H1 (cell line): ENCODE results near the gene VPS72. TPM values are rescaled to one million over a fixed set of nuclear protein-coding genes. Genes with fewer than 3 reads are reported as not detected.

Experiments used
- CTCF ChIA-PET: fragments of 300-600 bp; sonication (Branson Sonifier 250); formaldehyde crosslinking; loops from one replicate; lab custom pipeline; 2021; ENCODE audit not compliant: partially characterized antibody; lab: Charles Lee
- POLR2A ChIA-PET: fragments of 300-600 bp; sonication (Branson Sonifier 250); formaldehyde crosslinking; loops from one replicate; lab custom pipeline; 2021; ENCODE audit warnings: inconsistent platforms; ENCODE audit not compliant: partially characterized antibody; lab: Charles Lee
- DNase-seq, 2 experiments: peaks; one replicate each; pipeline versions ENCODE4 v3.0.0 to v3.0.0-alpha.2; 2010 to 2022; ENCODE audit warnings: low spot score in 2 of 2, low read depth in 1 of 2, mixed read lengths in 1 of 2
- FAIRE-seq: peaks from 2 replicates; lab custom pipeline; 2011; peaks lifted over from hg19 to GRCh38; lab: Jason Lieb, UNC
- H2AFZ ChIP-seq: 2 replicates; pipeline ENCODE4 v1.8.1; 2012; ENCODE audit warnings: low read length, inconsistent platforms
- H2AK5ac ChIP-seq: 2 replicates; pipeline ENCODE4 v1.6.1; 2013; ENCODE audit warnings: low read depth, low read length
- H2BK120ac ChIP-seq: replicated peaks from 2 replicates; pipeline ENCODE3; 2013; ENCODE audit warnings: low read depth, low read length, inconsistent platforms
- H2BK12ac ChIP-seq: 2 replicates; pipeline ENCODE4 v1.6.1; 2013; ENCODE audit warnings: low read depth, low read length
- H2BK15ac ChIP-seq: 2 replicates; pipeline ENCODE4 v1.6.1; 2013; ENCODE audit warnings: low read length
- H2BK20ac ChIP-seq: 2 replicates; pipeline ENCODE4 v1.6.1; 2013; ENCODE audit warnings: low read length
- H2BK5ac ChIP-seq: 2 replicates; pipeline ENCODE4 v1.6.1; 2013; ENCODE audit warnings: low read depth, low read length
- H3K14ac ChIP-seq: 2 replicates; pipeline ENCODE4 v1.6.1; 2013; ENCODE audit warnings: inconsistent platforms; ENCODE audit not compliant: insufficient read length
- H3K18ac ChIP-seq: 2 replicates; pipeline ENCODE4 v1.6.1; 2013; ENCODE audit warnings: low read length; ENCODE audit errors: extremely low read depth
- H3K23ac ChIP-seq: 2 replicates; pipeline ENCODE4 v1.6.1; 2013; ENCODE audit warnings: inconsistent platforms; ENCODE audit not compliant: insufficient read length
- H3K23me2 ChIP-seq: 2 replicates; pipeline ENCODE4 v1.6.1; 2013; ENCODE audit warnings: low read depth, low read length
- H3K27ac ChIP-seq: 2 replicates; pipeline ENCODE4 v1.6.1; 2011; ENCODE audit warnings: low read depth, low read length, inconsistent platforms
- H3K27me3 ChIP-seq, 4 experiments: replicated peaks in 1 of 4; 1 replicate in 1 of 4; 2 replicates in 3 of 4; pipeline versions ENCODE4 v1.6.1 to v1.8.1; 2011 to 2013; ENCODE audit warnings: low read length in 3 of 4, mild to moderate bottlenecking in 3 of 4, inconsistent platforms in 2 of 4, mixed read lengths in 2 of 4, moderate library complexity in 1 of 4; ENCODE audit not compliant: control insufficient read depth in 3 of 4, insufficient read depth in 3 of 4; ENCODE audit errors: extremely low read depth in 1 of 4
- H3K36me3 ChIP-seq, 4 experiments: 2 replicates each; pipeline versions ENCODE4 v1.6.1 to v1.8.1; 2011 to 2013; ENCODE audit warnings: mild to moderate bottlenecking in 4 of 4, low read length in 3 of 4, moderate library complexity in 2 of 4, control low read depth in 1 of 4, inconsistent platforms in 1 of 4; ENCODE audit not compliant: insufficient read depth in 4 of 4, control insufficient read depth in 2 of 4
- H3K4ac ChIP-seq: replicated peaks from 2 replicates; pipeline ENCODE3; 2013; ENCODE audit warnings: low read length, low read depth, mixed read lengths, inconsistent platforms; ENCODE audit not compliant: insufficient read length
- H3K4me1 ChIP-seq, 4 experiments: replicated peaks in 1 of 4; 1 replicate in 1 of 4; 2 replicates in 3 of 4; pipeline versions ENCODE4 v1.6.1 to v1.8.1; 2011 to 2013; ENCODE audit warnings: low read length in 3 of 4, inconsistent platforms in 2 of 4, mixed read lengths in 1 of 4; ENCODE audit not compliant: insufficient read depth in 4 of 4, control insufficient read depth in 3 of 4
- H3K4me2 ChIP-seq, 2 experiments: 2 replicates each; pipeline versions ENCODE4 v1.6.1 to v1.8.1; 2011 to 2013; ENCODE audit warnings: low read depth in 2 of 2, low read length in 2 of 2, control low read depth in 1 of 2, inconsistent platforms in 1 of 2, mild to moderate bottlenecking in 1 of 2; ENCODE audit not compliant: insufficient read depth in 1 of 2
- H3K4me3 ChIP-seq, 4 experiments: fragments of 200-600, 300-600 bp in 1 of 4; sonication (generic), shearing (Covaris generic), sonication (Bioruptor Twin) in 1 of 4; 2 replicates each; pipeline versions ENCODE4 v1.5.1 to v1.8.1; 2011 to 2016; ENCODE audit warnings: low read length in 4 of 4, low read depth in 3 of 4, control low read depth in 2 of 4, inconsistent platforms in 2 of 4, mild to moderate bottlenecking in 2 of 4, mixed read lengths in 1 of 4, moderate library complexity in 1 of 4; ENCODE audit not compliant: insufficient read depth in 2 of 4; ENCODE audit errors: extremely low read depth in 1 of 4
- H3K56ac ChIP-seq: replicated peaks from 2 replicates; pipeline ENCODE3; 2013; ENCODE audit warnings: low read depth, mild to moderate bottlenecking, mixed read lengths, low read length, inconsistent platforms; ENCODE audit not compliant: insufficient read length
- H3K79me1 ChIP-seq: 2 replicates; pipeline ENCODE4 v1.6.1; 2013; ENCODE audit warnings: low read depth, low read length, control low read depth
- H3K79me2 ChIP-seq, 2 experiments: 2 replicates each; pipeline versions ENCODE4 v1.6.1 to v1.8.1; 2012 to 2013; ENCODE audit warnings: low read length in 2 of 2, mild to moderate bottlenecking in 2 of 2, inconsistent platforms in 1 of 2; ENCODE audit not compliant: insufficient read depth in 2 of 2, control insufficient read depth in 1 of 2
- H3K9ac ChIP-seq, 4 experiments: replicated peaks in 1 of 4; 1 replicate in 1 of 4; 2 replicates in 3 of 4; pipeline versions ENCODE4 v1.6.1 to v1.8.1; 2011 to 2013; ENCODE audit warnings: low read depth in 3 of 4, low read length in 3 of 4, control low read depth in 2 of 4, mild to moderate bottlenecking in 2 of 4, moderate library complexity in 2 of 4, inconsistent platforms in 1 of 4; ENCODE audit errors: extremely low read depth in 1 of 4
- H3K9me3 ChIP-seq, 2 experiments: 2 replicates each; pipeline versions ENCODE4 v1.6.1 to v1.8.1; 2012 to 2013; ENCODE audit warnings: mild to moderate bottlenecking in 2 of 2, moderate library complexity in 2 of 2, control low read depth in 1 of 2, inconsistent platforms in 1 of 2, low read depth in 1 of 2, low read length in 1 of 2, mixed read lengths in 1 of 2; ENCODE audit not compliant: insufficient read depth in 2 of 2
- H4K20me1 ChIP-seq, 2 experiments: replicated peaks in 1 of 2; 2 replicates each; pipeline versions ENCODE3 to v1.8.1; 2011 to 2013; ENCODE audit warnings: inconsistent platforms in 2 of 2, low read length in 2 of 2, mild to moderate bottlenecking in 1 of 2; ENCODE audit not compliant: insufficient read depth in 2 of 2, control insufficient read depth in 1 of 2
- H4K5ac ChIP-seq: 2 replicates; pipeline ENCODE4 v1.6.1; 2013; ENCODE audit warnings: low read length, low read depth, mixed read lengths, inconsistent platforms; ENCODE audit not compliant: insufficient read length
- H4K8ac ChIP-seq: 2 replicates; pipeline ENCODE4 v1.8.0; 2013; ENCODE audit warnings: mild to moderate bottlenecking, moderate library complexity, low read length, inconsistent platforms; ENCODE audit not compliant: insufficient read depth; ENCODE audit errors: extremely low read depth
- H4K91ac ChIP-seq: replicated peaks from 2 replicates; pipeline ENCODE3; 2013; ENCODE audit warnings: low read length, mixed read lengths, inconsistent platforms; ENCODE audit not compliant: insufficient read length
- EZH2 ChIP-seq: fragments of 200-600 bp; sonication (generic); IDR thresholded peaks from 2 replicates; pipeline ENCODE4 v1.7.1; 2012; ENCODE audit warnings: low read depth, mild to moderate bottlenecking, moderate library complexity, low read length, inconsistent platforms; ENCODE audit not compliant: severe bottlenecking
- KDM1A ChIP-seq: fragments of 200-600, 300-600 bp; sonication (generic); IDR thresholded peaks from 2 replicates; pipeline ENCODE4 v1.7.1; 2016; ENCODE audit warnings: mild to moderate bottlenecking, low read length, borderline replicate concordance
- RXRA ChIP-seq: IDR thresholded peaks from 2 replicates; pipeline ENCODE4 v1.6.1; 2011; ENCODE audit warnings: low read depth, mild to moderate bottlenecking, low read length, moderate library complexity; ENCODE audit not compliant: insufficient read depth
- TEAD4 ChIP-seq: IDR thresholded peaks from 2 replicates; pipeline ENCODE4 v1.6.1; 2012; ENCODE audit warnings: low read depth, low read length, inconsistent platforms, mixed read lengths
- WGBS, 2 experiments: shearing (Covaris generic) in 1 of 2; methylation state at CpG; one replicate each; pipeline versions ENCODE4 v1.1.6 to v1.1.7; 2013 to 2015; ENCODE audit warnings: low lambda C conversion rate in 2 of 2, mixed read lengths in 2 of 2, inconsistent platforms in 1 of 2, low coverage in 1 of 2, missing lambda C conversion rate in 1 of 2; ENCODE audit not compliant: insufficient replicate concordance in 2 of 2, insufficient coverage in 1 of 2, insufficient read length in 1 of 2; ENCODE audit errors: extremely low coverage in 1 of 2, missing lambda C conversion rate in 1 of 2; 5-methylcytosine and 5-hydroxymethylcytosine counted together
- long read RNA-seq, 2 experiments: library from RNA in 1 of 2; library from capped mRNA in 1 of 2; stranded (forward); transcript quantifications; one replicate each; pipeline ENCODE4 v2.0.0, GENCODE V29; 2021; ENCODE audit warnings: inconsistent platforms in 1 of 2
- polyA minus RNA-seq, 3 experiments: library from RNA; depleted of rRNA, polyadenylated mRNA; stranded (reverse); fragments of >200 nt; gene quantifications; 1 replicate in 2 of 3; 2 replicates in 1 of 3; pipeline ENCODE4 v1.2.3, GENCODE V29; 2011
- polyA plus RNA-seq, 7 experiments: library from polyadenylated mRNA; depleted of rRNA in 3 of 7; stranded (reverse) in 5 of 7; unstranded in 2 of 7; fragments of >200 nt in 5 of 7; fragments of 200-250 nt in 2 of 7; gene quantifications; 1 replicate in 5 of 7; 2 replicates in 1 of 7; 4 replicates in 1 of 7; pipeline versions ENCODE4 v1.2.1 to v1.2.3, GENCODE V29; 2011 to 2013; ENCODE audit warnings: missing spikeins in 2 of 7, mixed read lengths in 2 of 7
- total RNA-seq: library from RNA; stranded (reverse); fragmentation: NEBNext Ultra II Directional; extraction: Animal tissue kit (Norgen Biotek cat#: 25700); gene quantifications from 2 replicates; pipeline ENCODE4 v1.2.1, GENCODE V29; 2021
- TF ChIP-seq, protein P1 (sequence below): IDR thresholded peaks from 2 replicates; pipeline ENCODE4 v1.6.1; 2012; ENCODE audit warnings: inconsistent platforms

The VPS72 gene, protein sequence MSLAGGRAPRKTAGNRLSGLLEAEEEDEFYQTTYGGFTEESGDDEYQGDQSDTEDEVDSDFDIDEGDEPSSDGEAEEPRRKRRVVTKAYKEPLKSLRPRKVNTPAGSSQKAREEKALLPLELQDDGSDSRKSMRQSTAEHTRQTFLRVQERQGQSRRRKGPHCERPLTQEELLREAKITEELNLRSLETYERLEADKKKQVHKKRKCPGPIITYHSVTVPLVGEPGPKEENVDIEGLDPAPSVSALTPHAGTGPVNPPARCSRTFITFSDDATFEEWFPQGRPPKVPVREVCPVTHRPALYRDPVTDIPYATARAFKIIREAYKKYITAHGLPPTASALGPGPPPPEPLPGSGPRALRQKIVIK
- total RNA-seq (114 and 121 TPM in 2 replicates), polyA plus RNA-seq (2011; rRNA removed) (86.6 and 86.8 TPM in 2 replicates), polyA minus RNA-seq (2011; rRNA and poly(A)+ RNA removed) (41.6 and 45.9 TPM in 2 replicates)
- 99.8 TPM for polyA plus RNA-seq (2011; cell fraction: cytosol; rRNA removed)
- polyA plus RNA-seq (2011; cell fraction: nucleus; rRNA removed), result 61.7 TPM
- 65.7 to 82.1 TPM (median 76.8 TPM) in 4 replicates for polyA plus RNA-seq (2012, experiment 1 of 2)
- polyA plus RNA-seq (2012, experiment 2 of 2), result 109 TPM
- polyA plus RNA-seq (2013, experiment 1 of 2), result 69.0 TPM
- 68.5 TPM for polyA plus RNA-seq (2013, experiment 2 of 2)
- 33.5 TPM for polyA minus RNA-seq (2011; cell fraction: cytosol; rRNA and poly(A)+ RNA removed)
- polyA minus RNA-seq (2011; cell fraction: nucleus; rRNA and poly(A)+ RNA removed), result 19.4 TPM
- long read RNA-seq, experiment 1, transcript VPS72-202 (6 exons, 1,527 nt), result major isoform, 29 of 96 reads
- long read RNA-seq, experiment 1, partial matches to known transcripts, result 53 of 96 reads
- long read RNA-seq, experiment 1, other reads (novel, unspliced or antisense), result 13 of 96 reads
- long read RNA-seq, experiment 2, transcript VPS72-202 (6 exons, 1,527 nt), result major isoform, 99 of 113 reads
- long read RNA-seq, experiment 2, partial matches to known transcripts, result 3 of 113 reads
- long read RNA-seq, experiment 2, other reads (novel, unspliced or antisense), result 9 of 113 reads

DNA sequence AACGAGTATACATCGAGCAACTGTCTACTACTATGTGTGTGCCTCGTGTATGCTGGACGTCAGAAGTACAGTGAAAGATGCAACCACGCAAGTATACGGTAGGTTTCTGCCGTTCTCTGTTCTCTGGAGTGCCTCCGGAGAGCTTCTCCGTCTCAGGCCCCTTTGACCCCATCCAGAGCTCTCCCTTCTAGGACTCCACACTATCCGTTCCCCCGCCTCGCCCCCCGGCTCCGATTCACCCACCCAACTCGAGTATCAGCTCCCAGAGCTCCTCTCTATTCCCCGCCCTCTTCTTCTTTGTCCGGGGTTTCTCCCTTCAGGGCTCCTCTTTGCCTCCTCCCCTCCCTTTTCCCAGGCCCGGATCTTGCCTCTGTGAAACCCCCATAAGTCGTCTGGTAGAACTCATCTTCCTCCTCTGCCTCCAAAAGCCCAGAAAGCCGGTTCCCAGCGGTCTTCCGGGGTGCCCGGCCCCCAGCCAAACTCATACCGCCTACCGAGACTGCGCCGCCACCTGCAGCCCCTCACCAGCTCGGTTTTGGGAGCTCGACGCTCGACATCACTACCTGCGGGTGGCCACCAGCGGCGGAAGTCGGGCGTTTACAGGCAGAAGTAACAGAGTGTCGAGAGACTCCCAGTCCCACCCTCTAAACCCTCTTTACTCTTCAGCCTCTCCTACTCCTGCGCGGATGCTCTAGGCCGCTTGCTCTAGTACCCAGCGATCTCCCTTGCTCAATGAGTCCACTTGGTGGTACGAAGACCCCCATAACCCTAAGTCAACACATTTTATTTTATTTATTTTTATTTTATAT, at the start of gene VPS72:
VPS72 (minus strand) TSS at position 561 of the 809 bp plus-strand sequence; CDS start at position 485, 76 bp downstream.
- Histone ChIP-seq H3K4me3 (peak within 1 kb of the TSS; percentile 70 to 98 (median 95)), H3K18ac (0 out of 2 replicates have a peak within 1 kb of the TSS, but pooled peaks have one; percentile 42), H3K27me3 (no peaks in the 10 kb centered on the region), H3K36me3 (peaks cover under 1 to 12% (median 10%) of the 10 kb centered on the region in 4 experiments; a peak in 5 of 8 replicates), H3K9ac (peak within 1 kb of the TSS; percentile 80 to 95 (median 88)), H2AK5ac (no peak within 1 kb of the TSS), H2AFZ (peak within 1 kb of the TSS; percentile 68), H4K91ac (no peak within 1 kb of the TSS), H3K79me1 (peaks cover 3% of the 10 kb centered on the region; the same call in 1 of the 2 replicates), H3K4me2 (peak within 1 kb of the TSS; percentile 70 to 73), H3K4ac (no peak within 1 kb of the TSS), H3K23me2 (no peaks in the 10 kb centered on the region; the same call in 1 of the 2 replicates), H4K20me1 (peaks cover 0 to 3% of the 10 kb centered on the region in 2 experiments), H3K23ac (no peak within 1 kb of the TSS), H2BK5ac (peak within 1 kb of the TSS; percentile 74; the same call in 1 of the 2 replicates), H4K8ac (peak within 1 kb of the TSS; percentile 98; the same call in 1 of the 2 replicates), H3K9me3 (no peaks in the 10 kb centered on the region), H3K4me1 (no peaks in the 10 kb centered on the region), H2BK20ac (no peak within 1 kb of the TSS), H2BK15ac (no peak within 1 kb of the TSS), H2BK12ac (no peak within 1 kb of the TSS), H3K14ac (no peak within 1 kb of the TSS), H3K56ac (peak within 1 kb of the TSS; percentile 51), H3K79me2 (peaks cover 7 to 33% of the 10 kb centered on the region in 2 experiments), H3K27ac (peak within 1 kb of the TSS; percentile 71), H4K5ac (peak within 1 kb of the TSS; percentile 20), H2BK120ac (no peak within 1 kb of the TSS)
- DNase-seq, result peak; percentile 60 to 86
- ChIA-PET CTCF (interaction anchor here (0.6 to 1.5 kb wide), 8 partner anchors 11 to 184 kb away, joined by 3 to 6 read pairs (median 3); partner anchors contain the start of genes LYSMD1 and TMOD4), POLR2A (interaction anchor here (0.7 to 2.7 kb wide), 25 partner anchors 9 to 230 kb away, joined by 3 to 13 read pairs (median 5); partner anchors contain the start of genes C1orf56, CDC42SE1, PIP5K1A and PSMD4)
- WGBS, 2 experiments, result 3% methylated on average over 42 of the region's 42 CpGs; no CpG with 5 or more reads in 1 of the 2 experiments
- no peak for FAIRE-seq
- no peak for TF ChIP-seq EZH2
- no peak for TF ChIP-seq KDM1A
- TF ChIP-seq TEAD4, result no peak
- TF ChIP-seq, protein P1, sequence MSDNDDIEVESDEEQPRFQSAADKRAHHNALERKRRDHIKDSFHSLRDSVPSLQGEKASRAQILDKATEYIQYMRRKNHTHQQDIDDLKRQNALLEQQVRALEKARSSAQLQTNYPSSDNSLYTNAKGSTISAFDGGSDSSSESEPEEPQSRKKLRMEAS, result peak; percentile 75
- no peak for TF ChIP-seq RXRA
